Body of pancreas (tissue), 4 donors: ENCODE results near the gene RASGRP2. TPM values are rescaled to one million over a fixed set of nuclear protein-coding genes. Genes with fewer than 3 reads are reported as not detected.

Experiments used
- ATAC-seq: fragments of 150-250 bp; one replicate; pipeline ENCODE4 v1.9.1; 2016
- DNase-seq, 4 donors: peaks; one replicate each; pipeline ENCODE4 v3.0.0-alpha.2; 2019
- H3K27ac ChIP-seq, 4 donors: fragments of 200-600 bp; sonication (generic); 1 replicate in 3 of 4; 2 replicates in 1 of 4; pipeline versions ENCODE4 v1.5.1 to v1.6.1; 2016 to 2019; ENCODE audit warnings: mild to moderate bottlenecking in 1 of 4, mixed read lengths in 1 of 4, moderate library complexity in 1 of 4
- H3K27me3 ChIP-seq, 2 donors: fragments of 200-600 bp; sonication (generic); one replicate each; pipeline ENCODE4 v1.6.0; 2016; ENCODE audit warnings: mild to moderate bottlenecking in 1 of 2
- H3K36me3 ChIP-seq, 2 donors: fragments of 200-600 bp; sonication (generic); replicated peaks in 1 of 2; 2 replicates each; pipeline ENCODE4 v1.5.1; 2016; ENCODE audit warnings: low read depth in 2 of 2; ENCODE audit not compliant: insufficient read depth in 1 of 2
- H3K4me1 ChIP-seq: fragments of 200-600 bp; sonication (generic); one replicate; pipeline ENCODE4 v1.6.0; 2016
- H3K4me3 ChIP-seq, 2 donors: fragments of 200-600 bp; sonication (generic); 1 replicate in 1 of 2; 2 replicates in 1 of 2; pipeline ENCODE4 v1.5.1; 2016 to 2019
- H3K9me3 ChIP-seq, 3 donors: fragments of 200-600 bp; sonication (generic); 1 replicate in 2 of 3; 2 replicates in 1 of 3; pipeline ENCODE4 v1.5.1; 2016
- CTCF ChIP-seq, 7 experiments: fragments of 450-650 bp in 4 of 7; fragments of 200-600 bp in 3 of 7; sonication (generic) in 3 of 7; IDR thresholded peaks; one replicate each; pipeline ENCODE4 v1.5.1; 2016 to 2019; ENCODE audit warnings: antibody characterized with exemption in 7 of 7
- POLR2A ChIP-seq, 3 donors: fragments of 450-650 bp; IDR thresholded peaks; one replicate each; pipeline ENCODE4 v1.6.1; 2016; ENCODE audit warnings: antibody characterized with exemption in 3 of 3, mild to moderate bottlenecking in 2 of 3
- WGBS, 2 donors: methylation state at CpG; one replicate each; pipeline ENCODE4 v1.1.5; 2017; 5-methylcytosine and 5-hydroxymethylcytosine counted together
- intact Hi-C: fragments of 100-400 bp; cut with DNase I; formaldehyde crosslinking; loops from one replicate; pipeline ENCODE4 v1.15.1; 2023
- total RNA-seq, 2 donors: library from RNA; depleted of rRNA; stranded (reverse); fragments of >200 nt; gene quantifications; one replicate each; pipeline ENCODE4 v1.1.0, GENCODE V29; 2016

Gene RASGRP2
- total RNA-seq, 2 donors from 2014 or later = 4.6 to 17.9 TPM

GRCh38 chr11:64742087-64742888 lies 1.7 kb downstream of the RASGRP2 start:
- 4% methylated on average over 16 to 49 of the region's 54 CpGs for WGBS, 2 donors
- DNase-seq = no peak
- peak overlapping the region in 2 of 4 donors; percentile 23 to 39 for H3K27ac ChIP-seq
- peak; percentile 13 for ATAC-seq
- H3K36me3 ChIP-seq = no peaks in the 10 kb centered on the region
- peaks cover 0 to 45% of the 10 kb centered on the region in 2 donors for H3K27me3 ChIP-seq
- H3K9me3 ChIP-seq = no peaks in the 10 kb centered on the region
- peak overlapping the region in 1 of 2 donors; percentile 20 for H3K4me3 ChIP-seq
- intact Hi-C loops = no loop called here
- peaks cover 38% of the 10 kb centered on the region for H3K4me1 ChIP-seq
- TF ChIP-seq POLR2A (IDR thresholded peaks at IDR 0.05) (no peak), CTCF (IDR thresholded peaks at IDR 0.05) (no peak)

- Histone ChIP-seq H3K36me3 (no peaks in the 10 kb centered on the region), H3K4me3 (no peak overlapping the region), H3K9me3 (no peaks in the 10 kb centered on the region), H3K27ac (no peak overlapping the region), H3K4me1 (peaks cover 38% of the 10 kb centered on the region), H3K27me3 (peaks cover 0 to 45% of the 10 kb centered on the region in 2 donors)
- WGBS, 2 donors = 35 to 53% methylated on average over 14 to 19 of the region's 24 CpGs
- DNase-seq (no peak), ATAC-seq (no peak)
- intact Hi-C loops = no loop called here
- TF ChIP-seq CTCF (IDR thresholded peaks at IDR 0.05) = no peak
- TF ChIP-seq POLR2A (IDR thresholded peaks at IDR 0.05) = no peak
Measured at GRCh38 chr11:64741375-64742086, 2.4 kb downstream of the RASGRP2 start.

GRCh38 chr11:64739871-64740270 lies 4.1 kb downstream of the RASGRP2 start:
- DNase-seq (no peak), ATAC-seq (no peak)
- WGBS, 2 donors = 72 to 77% methylated on average over 4 to 12 of the region's 12 CpGs
- TF ChIP-seq POLR2A (IDR thresholded peaks at IDR 0.05) (no peak), CTCF (IDR thresholded peaks at IDR 0.05) (no peak)
- H3K9me3 ChIP-seq = no peaks in the 10 kb centered on the region
- no peaks in the 10 kb centered on the region for H3K36me3 ChIP-seq
- H3K4me1 ChIP-seq = peaks cover 28% of the 10 kb centered on the region
- intact Hi-C loops = no loop called here
- peaks cover 0 to 32% of the 10 kb centered on the region in 2 donors for H3K27me3 ChIP-seq
- H3K4me3 ChIP-seq = no peak overlapping the region
- H3K27ac ChIP-seq = no peak overlapping the region

- ATAC-seq = no peak
- intact Hi-C loops = no loop called here
- no peaks in the 10 kb centered on the region for H3K4me1 ChIP-seq
- H3K4me3 ChIP-seq = no peak overlapping the region
- no peak overlapping the region for H3K27ac ChIP-seq
- no peak for TF ChIP-seq POLR2A (IDR thresholded peaks at IDR 0.05)
- H3K36me3 ChIP-seq = no peaks in the 10 kb centered on the region
- 86% methylated on average over 13 of the region's 15 CpGs; no CpG with 5 or more reads in 1 of the 2 donors for WGBS, 2 donors
- no peak for DNase-seq
- peaks cover 0 to 6% of the 10 kb centered on the region in 2 donors for H3K27me3 ChIP-seq
- no peaks in the 10 kb centered on the region for H3K9me3 ChIP-seq
Measured at GRCh38 chr11:64736654-64737053, 7.3 kb downstream of the RASGRP2 start.

GRCh38 chr11:64735725-64736259 lies 8.2 kb downstream of the RASGRP2 start:
- no peak for TF ChIP-seq POLR2A (IDR thresholded peaks at IDR 0.05)
- no peak for TF ChIP-seq CTCF (IDR thresholded peaks at IDR 0.05)
- DNase-seq (no peak), ATAC-seq (no peak)
- no peak overlapping the region for H3K27ac ChIP-seq
- no peaks in the 10 kb centered on the region for H3K9me3 ChIP-seq
- intact Hi-C loops = no loop called here
- WGBS, 2 donors = 80 to 83% methylated on average over 1 to 9 of the region's 9 CpGs
- H3K27me3 ChIP-seq = no peaks in the 10 kb centered on the region
- no peaks in the 10 kb centered on the region for H3K36me3 ChIP-seq
- no peak overlapping the region for H3K4me3 ChIP-seq
- no peaks in the 10 kb centered on the region for H3K4me1 ChIP-seq
